LNCaP clone FGC (cell line): Measurements from ENCODE around the gene KLK4.

ENCODE experiments used
- DNase-seq: peaks from one replicate; pipeline ENCODE4 v3.0.0-alpha.2; 2011; ENCODE audit warnings: low read depth
- H3K4me3 ChIP-seq: 2 replicates; pipeline ENCODE4 v1.5.1; 2011; ENCODE audit warnings: mild to moderate bottlenecking, low read depth, low read length, control low read depth
- CTCF ChIP-seq: IDR thresholded peaks from 2 replicates; pipeline ENCODE4 v1.5.1; 2012; ENCODE audit warnings: mild to moderate bottlenecking; ENCODE audit not compliant: control insufficient read depth, insufficient read depth; ENCODE audit errors: extremely low read depth

Gene KLK4

GRCh38 chr19:50944795-50945194 is 33.6 kb upstream of the KLK4 start:
- no peak for TF ChIP-seq CTCF
- H3K4me3 ChIP-seq, result no peak overlapping the region
- DNase-seq, result no peak

- no peak for DNase-seq
- TF ChIP-seq CTCF, result no peak
- no peak overlapping the region for H3K4me3 ChIP-seq
These were observed 32.1 kb upstream of the KLK4 start for GRCh38 chr19:50943074-50943828.

GRCh38 chr19:50939596-50939995 is 28.4 kb upstream of the KLK4 start:
- no peak overlapping the region for H3K4me3 ChIP-seq
- no peak for DNase-seq
- TF ChIP-seq CTCF, result no peak

GRCh38 chr19:50933640-50934039 is 22.4 kb upstream of the KLK4 start:
- no peak for TF ChIP-seq CTCF
- no peak overlapping the region for H3K4me3 ChIP-seq

GRCh38 chr19:50932690-50933083 is 21.5 kb upstream of the KLK4 start:
- DNase-seq, result no peak
- H3K4me3 ChIP-seq, result no peak overlapping the region

More at GRCh38 chr19:50933640-50934039, 22.4 kb upstream of the KLK4 start:
- no peak for DNase-seq

GRCh38 chr19:50932018-50932689 is 21.0 kb upstream of the KLK4 start:
- H3K4me3 ChIP-seq, result no peak overlapping the region
- no peak for TF ChIP-seq CTCF
- no peak for DNase-seq

More at GRCh38 chr19:50932690-50933083, 21.5 kb upstream of the KLK4 start:
- TF ChIP-seq CTCF, result no peak

GRCh38 chr19:50931023-50931422 is 19.8 kb upstream of the KLK4 start:
- no peak for DNase-seq
- TF ChIP-seq CTCF, result no peak
- no peak overlapping the region for H3K4me3 ChIP-seq
